Pancreas (tissue), 10 donors: ENCODE measurements around the gene PLXDC1. TPM values are rescaled to one million over a fixed set of nuclear protein-coding genes. Genes with fewer than 3 reads are reported as not detected.

ENCODE experiments used
- ATAC-seq, 4 donors: fragments of 200-7000 bp; cut with Tn5 transposase; one replicate each; pipeline versions ENCODE4 v1.8.0 to v1.9.1; 2020; ENCODE audit warnings: mild to moderate bottlenecking in 4 of 4, moderate library complexity in 4 of 4
- DNase-seq, 6 donors: peaks; one replicate each; pipeline ENCODE4 v3.0.0-alpha.2; 2020
- FAIRE-seq: peaks from 2 replicates; lab custom pipeline; 2012; peaks lifted over from hg19 to GRCh38; lab: Jason Lieb, UNC
- H3K27ac ChIP-seq, 4 donors: fragments of 200-600 bp; sonication (generic); 1 replicate in 3 of 4; 2 replicates in 1 of 4; pipeline versions ENCODE4 v1.5.0 to v1.8.0; 2020
- H3K27me3 ChIP-seq, 4 donors: fragments of 200-600 bp; one replicate each; pipeline ENCODE4 v1.8.0; 2021
- H3K36me3 ChIP-seq, 3 donors: fragments of 200-600 bp; sonication (generic) in 1 of 3; one replicate each; pipeline versions ENCODE4 v1.5.0 to v1.8.0; 2020 to 2021
- H3K4me1 ChIP-seq, 3 donors: fragments of 200-600 bp; one replicate each; pipeline ENCODE4 v1.8.0; 2021
- H3K4me3 ChIP-seq, 4 donors: fragments of 200-600 bp; sonication (generic) in 2 of 4; one replicate each; pipeline versions ENCODE4 v1.5.0 to v1.8.0; 2020 to 2021
- H3K9me3 ChIP-seq, 4 donors: fragments of 200-600 bp; one replicate each; pipeline ENCODE4 v1.8.0; 2021
- CTCF ChIP-seq, 4 donors: fragments of 200-600 bp; sonication (generic) in 3 of 4; IDR thresholded peaks; one replicate each; pipeline versions ENCODE4 v1.5.0 to v1.8.0; 2021; ENCODE audit warnings: antibody characterized with exemption in 4 of 4
- WGBS, 2 donors: extraction: QIAGEN DNeasy Blood & Tissue Kit; methylation state at CpG; one replicate each; pipeline ENCODE4 v1.1.7; 2013; 5-methylcytosine and 5-hydroxymethylcytosine counted together
- intact Hi-C, 3 donors: fragments of 100-400 bp; cut with DNase I; formaldehyde crosslinking; loops; one replicate each; pipeline versions ENCODE4 v1.11.1 to v1.14.2; 2022
- polyA plus RNA-seq, 2 donors: library from polyadenylated mRNA; stranded (reverse); fragments of 200-250 nt; gene quantifications; one replicate each; pipeline ENCODE4 v1.2.3, GENCODE V29; 2013
- total RNA-seq, 6 donors: library from RNA; stranded (reverse); fragmentation: NEBNext Ultra II Directional in 4 of 6; extraction: Animal tissue kit (Norgen Biotek cat#: 25700) in 4 of 6; gene quantifications; one replicate each; pipeline versions ENCODE4 v1.2.1 to v1.2.4, GENCODE V29; 2021 to 2023
- donor health status: healthy with polysubstance abuse.
- donor health status: DM: no; HTN: no; CAD: no; lungs with moderate emphysema.
- donor health status: DM: no; HTN: no; CAD: no.
- donor health status: control.
- donor health status: control.
- donor health status: Bipolar disorder and iron deficiency.
- donor health status: DM: yes; HTN: yes; CAD: no.
- donor health status: DM: no; HTN: no; CAD: no.
- donor health status: DM: no; HTN: no; CAD: no.
- donor health status: DM: yes; HTN: yes; CAD: no.

PLXDC1 gene
- total and polyA plus RNA-seq, 8 donors = 0.88 to 5.6 (median 1.9) TPM

- no peak for TF ChIP-seq CTCF (IDR thresholded peaks at IDR 0.05)
- 3 to 16% methylated on average over 18 to 19 of the region's 19 CpGs for WGBS, 2 donors
- DNase-seq (peak; percentile 74 to 90 (median 78)), FAIRE-seq (no peak), ATAC-seq (peak; percentile 93 to 99 (median 96))
- no peaks in the 10 kb centered on the region for H3K36me3 ChIP-seq
- H3K4me3 ChIP-seq = peak overlapping the region in 2 of 4 donors; percentile 3 to 17
- intact Hi-C loops = no loop called here
- no peaks in the 10 kb centered on the region for H3K9me3 ChIP-seq
- peaks cover 0 to 8% (median 6%) of the 10 kb centered on the region in 3 donors for H3K4me1 ChIP-seq
- no peaks in the 10 kb centered on the region for H3K27me3 ChIP-seq
- H3K27ac ChIP-seq = no peak overlapping the region
Observed at GRCh38 chr17:39110435-39111136, 40.9 kb downstream of the PLXDC1 start.

GRCh38 chr17:39108461-39109375, 42.7 kb downstream of the PLXDC1 start:
- no peaks in the 10 kb centered on the region for H3K27me3 ChIP-seq
- WGBS, 2 donors = 88 to 92% methylated on average over 23 of the region's 23 CpGs
- DNase-seq (no peak), ATAC-seq (no peak), FAIRE-seq (no peak)
- H3K9me3 ChIP-seq = no peaks in the 10 kb centered on the region
- H3K4me1 ChIP-seq = peaks cover 0 to 8% (median 6%) of the 10 kb centered on the region in 3 donors
- H3K27ac ChIP-seq = no peak overlapping the region
- TF ChIP-seq CTCF (IDR thresholded peaks at IDR 0.05) = no peak
- intact Hi-C loops = no loop called here
- H3K36me3 ChIP-seq = no peaks in the 10 kb centered on the region
- H3K4me3 ChIP-seq = no peak overlapping the region

GRCh38 chr17:39107973-39108372, 43.5 kb downstream of the PLXDC1 start:
- FAIRE-seq (no peak), DNase-seq (no peak), ATAC-seq (no peak)
- Histone ChIP-seq H3K4me3 (no peak overlapping the region), H3K27me3 (no peaks in the 10 kb centered on the region), H3K9me3 (no peaks in the 10 kb centered on the region), H3K27ac (no peak overlapping the region), H3K4me1 (peaks cover 0 to 8% (median 6%) of the 10 kb centered on the region in 3 donors), H3K36me3 (no peaks in the 10 kb centered on the region)
- WGBS, 2 donors = 90 to 95% methylated on average over 8 of the region's 8 CpGs
- no peak for TF ChIP-seq CTCF (IDR thresholded peaks at IDR 0.05)
- intact Hi-C loops = no loop called here

GRCh38 chr17:39107155-39107554, 44.3 kb downstream of the PLXDC1 start:
- DNase-seq (no peak), ATAC-seq (no peak), FAIRE-seq (no peak)
- Histone ChIP-seq H3K27ac (no peak overlapping the region), H3K4me1 (peaks cover 0 to 8% (median 6%) of the 10 kb centered on the region in 3 donors), H3K4me3 (no peak overlapping the region), H3K36me3 (no peaks in the 10 kb centered on the region), H3K27me3 (no peaks in the 10 kb centered on the region), H3K9me3 (no peaks in the 10 kb centered on the region)
- intact Hi-C loops = no loop called here
- 89 to 92% methylated on average over 7 of the region's 7 CpGs for WGBS, 2 donors
- no peak for TF ChIP-seq CTCF (IDR thresholded peaks at IDR 0.05)
